Measurements from ENCODE around the gene PIGH. TPM values are rescaled to one million over a fixed set of nuclear protein-coding genes. Genes with fewer than 3 reads are reported as not detected.
A peak's percentile ranks its signal among the peaks of the same experiment; 100 is the strongest.

PIGH gene
- total RNA-seq, 6 experiments from 2014 or later, result 12.7 to 16.0 (median 13.8) TPM

GRCh38 chr14:67572608-67573007 lies 27.5 kb downstream of the PIGH start:
- Histone ChIP-seq H3K27ac (no peak overlapping the region), H3K4me3 (no peak overlapping the region), H3K27me3 (no peaks in the 10 kb centered on the region), H3K36me3 (no peaks in the 10 kb centered on the region), H3K4me1 (peaks cover 0 to 8% (median 0%) of the 10 kb centered on the region in 4 donors), H3K9me3 (no peaks in the 10 kb centered on the region)
- TF ChIP-seq CTCF (IDR thresholded peaks at IDR 0.05), result no peak
- TF ChIP-seq POLR2A (IDR thresholded peaks at IDR 0.05), result no peak
- ATAC-seq, result no peak
- intact Hi-C loops (cut with DNase I), result loop anchor here (5.0 to 10.0 kb wide), 3 partner anchors 92 to 148 kb away; no protein-coding TSS in a partner anchor
- no peak for DNase-seq
- 78% methylated on average over 2 of the region's 5 CpGs for WGBS (ENCODE audit: insufficient coverage, low coverage, low lambda C conversion rate, missing lambda C conversion rate)

DNA sequence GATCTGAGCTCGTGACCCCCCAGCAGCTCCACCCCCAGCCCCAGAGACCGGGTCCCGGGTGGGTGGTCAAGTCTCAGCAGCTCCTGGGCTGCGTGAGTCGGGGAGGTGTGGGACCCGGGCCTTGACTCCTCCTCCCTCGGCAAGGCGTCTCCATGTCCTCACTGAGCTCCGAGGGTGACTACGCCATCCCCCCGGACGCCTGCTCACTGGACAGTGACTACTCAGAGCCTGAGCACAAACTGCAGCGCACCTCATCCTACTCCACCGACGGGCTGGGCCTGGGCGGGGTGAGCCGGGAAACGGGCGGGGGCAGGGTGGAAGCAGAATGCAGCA lies 28.1 kb downstream of the PIGH start:
- Histone ChIP-seq H3K27ac (no peak overlapping the region), H3K9me3 (no peaks in the 10 kb centered on the region), H3K36me3 (no peaks in the 10 kb centered on the region), H3K4me1 (peaks cover 0 to 8% (median 0%) of the 10 kb centered on the region in 4 donors), H3K27me3 (no peaks in the 10 kb centered on the region), H3K4me3 (no peak overlapping the region)
- DNase-seq (no peak), ATAC-seq (no peak)
- no CpG with 5 or more reads among the region's 19 CpGs for WGBS (ENCODE audit: insufficient coverage, low coverage, low lambda C conversion rate, missing lambda C conversion rate)
- TF ChIP-seq POLR2A (IDR thresholded peaks at IDR 0.05) (no peak), CTCF (IDR thresholded peaks at IDR 0.05) (no peak)
- intact Hi-C loops (cut with DNase I), result loop anchor here (5.0 to 10.0 kb wide), 3 partner anchors 93 to 147 kb away; no protein-coding TSS in a partner anchor

DNA sequence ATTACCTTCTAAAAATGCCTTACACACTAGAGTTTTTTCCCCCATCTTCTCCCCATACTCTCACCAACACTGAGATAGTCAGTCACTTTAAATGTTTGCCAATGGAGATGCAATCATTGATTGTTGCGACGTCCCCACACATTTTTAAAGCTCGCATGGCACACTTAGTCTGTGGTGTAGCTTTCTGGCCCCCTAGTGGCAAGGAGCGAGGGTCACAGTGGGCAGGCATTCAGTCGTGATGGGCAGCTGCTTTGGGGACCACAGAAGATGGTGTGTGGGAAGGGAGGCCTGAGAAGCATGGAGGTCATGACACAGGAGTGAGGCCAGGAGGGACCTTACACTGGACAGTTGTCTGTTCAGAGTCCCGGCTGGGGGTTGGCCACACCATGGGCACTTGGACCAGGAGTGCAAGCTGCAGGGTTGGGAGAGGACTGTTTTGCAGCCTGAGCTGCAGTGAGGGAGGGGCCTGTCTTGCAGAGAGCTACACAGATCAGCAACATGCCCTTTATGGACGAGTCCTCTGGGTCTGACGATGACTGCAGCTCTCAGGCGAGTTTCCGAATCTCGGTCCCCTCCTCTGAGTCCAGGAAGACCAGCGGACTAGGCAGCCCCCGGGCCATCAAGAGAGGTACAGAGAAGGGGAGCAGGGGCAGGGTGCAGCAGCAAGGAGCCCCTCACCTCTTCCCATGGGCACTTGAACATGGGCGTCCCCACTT lies 28.6 kb downstream of the PIGH start:
- intact Hi-C loops (cut with DNase I), result loop anchor here (5.0 to 10.0 kb wide), 3 partner anchors 93 to 147 kb away; no protein-coding TSS in a partner anchor
- H3K36me3 ChIP-seq, result no peaks in the 10 kb centered on the region
- H3K27ac ChIP-seq, result no peak overlapping the region
- peak; percentile 80 to 92 (median 87) for ATAC-seq
- H3K9me3 ChIP-seq, result no peaks in the 10 kb centered on the region
- H3K4me1 ChIP-seq, result peaks cover 0 to 4% (median 0%) of the 10 kb centered on the region in 4 donors
- peak in 2 of 3 donors; percentile 59 to 66 for DNase-seq
- TF ChIP-seq CTCF (IDR thresholded peaks at IDR 0.05), result peak; percentile 75 to 84 (median 76)
- TF ChIP-seq POLR2A (IDR thresholded peaks at IDR 0.05), result no peak
- no peak overlapping the region for H3K4me3 ChIP-seq
- H3K27me3 ChIP-seq, result no peaks in the 10 kb centered on the region
- 35% methylated on average over 10 of the region's 14 CpGs for WGBS (ENCODE audit: insufficient coverage, low coverage, low lambda C conversion rate, missing lambda C conversion rate)

DNA sequence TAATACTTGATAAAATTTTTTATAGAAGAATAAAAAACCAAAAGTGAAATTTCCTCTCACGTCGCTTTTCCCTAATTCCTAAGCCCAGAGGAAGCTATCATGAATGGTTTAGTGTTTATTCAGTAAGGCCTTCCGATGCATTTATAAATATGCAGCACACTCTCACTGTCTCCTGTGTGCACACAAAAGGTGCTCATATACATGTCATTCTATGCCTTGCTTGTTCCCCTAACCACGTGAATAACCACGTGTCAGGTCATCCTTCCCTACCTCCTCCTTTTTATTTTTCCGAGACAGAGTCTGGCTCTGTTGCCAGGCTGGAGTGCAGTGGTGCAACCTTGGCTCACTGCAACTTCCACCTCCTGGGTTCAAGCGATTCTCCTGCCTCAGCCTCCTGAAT lies 29.6 kb downstream of the PIGH start:
- H3K36me3 ChIP-seq, result no peaks in the 10 kb centered on the region
- TF ChIP-seq POLR2A (IDR thresholded peaks at IDR 0.05) (no peak), CTCF (IDR thresholded peaks at IDR 0.05) (no peak)
- ATAC-seq (no peak), DNase-seq (no peak)
- no peak overlapping the region for H3K27ac ChIP-seq
- 80% methylated on average over 7 of the region's 7 CpGs for WGBS (ENCODE audit: insufficient coverage, low coverage, low lambda C conversion rate, missing lambda C conversion rate)
- H3K27me3 ChIP-seq, result no peaks in the 10 kb centered on the region
- no peaks in the 10 kb centered on the region for H3K4me1 ChIP-seq
- H3K4me3 ChIP-seq, result no peak overlapping the region
- intact Hi-C loops (cut with DNase I), result loop anchor here (5.0 to 10.0 kb wide), 3 partner anchors 94 to 146 kb away; no protein-coding TSS in a partner anchor
- no peaks in the 10 kb centered on the region for H3K9me3 ChIP-seq

Measured in right lobe of liver (tissue), 6 donors.